Endodermal cell (in vitro differentiated cells): ENCODE results near the gene PARL. TPM values are rescaled to one million over a fixed set of nuclear protein-coding genes. Genes with fewer than 3 reads are reported as not detected.

Experiments used
- DNase-seq: peaks from one replicate; pipeline ENCODE4 v3.0.0-alpha.2; 2017
- H3K27ac ChIP-seq: 2 replicates; pipeline ENCODE4 v1.5.1; 2013; ENCODE audit warnings: mild to moderate bottlenecking, low read depth, low read length, moderate library complexity
- H3K27me3 ChIP-seq: 2 replicates; pipeline ENCODE4 v1.6.1; 2013; ENCODE audit warnings: mild to moderate bottlenecking, low read length, moderate library complexity; ENCODE audit not compliant: insufficient read depth, control insufficient read depth, poor library complexity, severe bottlenecking
- H3K36me3 ChIP-seq: 2 replicates; pipeline ENCODE4 v1.7.0; 2013; ENCODE audit warnings: mild to moderate bottlenecking, low read length, moderate library complexity; ENCODE audit not compliant: control insufficient read depth, insufficient read depth
- H3K4me1 ChIP-seq: one replicate; pipeline ENCODE4 v1.7.0; 2013; ENCODE audit warnings: low read length; ENCODE audit not compliant: control insufficient read depth, insufficient read depth
- H3K4me3 ChIP-seq: 2 replicates; pipeline ENCODE4 v1.5.1; 2013; ENCODE audit warnings: mild to moderate bottlenecking, low read length, moderate library complexity
- H3K9ac ChIP-seq: 2 replicates; pipeline ENCODE4 v1.6.1; 2013; ENCODE audit warnings: mild to moderate bottlenecking, low read length, moderate library complexity; ENCODE audit not compliant: poor library complexity, severe bottlenecking; ENCODE audit errors: extremely low read depth
- H3K9me3 ChIP-seq: 2 replicates; pipeline ENCODE4 v1.6.1; 2013; ENCODE audit warnings: mild to moderate bottlenecking, low read length, moderate library complexity; ENCODE audit not compliant: control insufficient read depth
- H3K27ac Mint-ChIP-seq: 2 replicates; pipeline ENCODE4 v1.8.0; 2020; ENCODE audit warnings: mixed read lengths
- H3K27me3 Mint-ChIP-seq: 2 replicates; pipeline ENCODE4 v1.8.0; 2021; ENCODE audit warnings: mild to moderate bottlenecking, mixed read lengths; ENCODE audit not compliant: insufficient read depth
- H3K36me3 Mint-ChIP-seq: 2 replicates; pipeline ENCODE4 v1.8.0; 2020; ENCODE audit warnings: low read depth, mixed read lengths
- H3K4me1 Mint-ChIP-seq: 2 replicates; pipeline ENCODE4 v1.8.0; 2020; ENCODE audit warnings: mixed read lengths
- H3K4me3 Mint-ChIP-seq: 2 replicates; pipeline ENCODE4 v1.8.0; 2020; ENCODE audit warnings: mild to moderate bottlenecking, moderate library complexity, mixed read lengths
- H3K9me3 Mint-ChIP-seq: 2 replicates; pipeline ENCODE4 v1.8.0; 2020; ENCODE audit warnings: mild to moderate bottlenecking, mixed read lengths
- CTCF ChIP-seq: fragments of 200-600 bp; sonication (generic); conservative IDR thresholded peaks from 2 replicates; pipeline ENCODE4 v1.5.0; 2021; ENCODE audit warnings: antibody characterized with exemption, mild to moderate bottlenecking
- WGBS, 2 experiments: methylation state at CpG; one replicate each; pipeline versions ENCODE4 v1.1.5 to v1.1.7; 2013; ENCODE audit warnings: missing lambda C conversion rate in 2 of 2, mixed read lengths in 1 of 2; ENCODE audit not compliant: insufficient coverage in 1 of 2, insufficient read length in 1 of 2; 5-methylcytosine and 5-hydroxymethylcytosine counted together
- total RNA-seq, 2 donors: library from RNA; stranded (reverse); fragmentation: NEBNext Ultra II Directional in 1 of 2; extraction: Animal tissue kit (Norgen Biotek cat#: 25700) in 1 of 2; gene quantifications; 2 replicates in 1 of 2; 3 replicates in 1 of 2; pipeline ENCODE4 v1.2.1, GENCODE V29; 2021

Gene PARL
- total RNA-seq, 2 donors from 2014 or later = 77.3 to 83.0 TPM

- peaks cover 44% of the 10 kb centered on the region for H3K27me3 ChIP-seq
- no peak overlapping the region for H3K9ac ChIP-seq
- no peak for TF ChIP-seq CTCF
- Mint-ChIP-seq H3K27me3 (peaks cover 57% of the 10 kb centered on the region), H3K9me3 (no peaks in the 10 kb centered on the region), H3K36me3 (no peaks in the 10 kb centered on the region), H3K4me1 (peaks cover 3% of the 10 kb centered on the region), H3K4me3 (no peak overlapping the region), H3K27ac (no peak overlapping the region)
- WGBS, 2 experiments = 80 to 88% methylated on average over 9 to 13 of the region's 13 CpGs
- no peak overlapping the region for H3K27ac ChIP-seq
- no peaks in the 10 kb centered on the region for H3K36me3 ChIP-seq
- no peak overlapping the region for H3K4me3 ChIP-seq
- H3K4me1 ChIP-seq = no peaks in the 10 kb centered on the region
- DNase-seq = no peak
- no peaks in the 10 kb centered on the region for H3K9me3 ChIP-seq
These were observed 21.7 kb upstream of the PARL start for GRCh38 chr3:183906234-183906921.

- no peak overlapping the region for H3K27ac Mint-ChIP-seq
- WGBS, 2 experiments = 75 to 85% methylated on average over 11 to 14 of the region's 14 CpGs
These were observed 20.4 kb upstream of the PARL start for GRCh38 chr3:183904833-183905780.

More at GRCh38 chr3:183904833-183905780, 20.4 kb upstream of the PARL start:
- no peaks in the 10 kb centered on the region for H3K36me3 Mint-ChIP-seq
- no peak overlapping the region for H3K4me3 Mint-ChIP-seq
- H3K9me3 ChIP-seq = no peaks in the 10 kb centered on the region
- H3K27me3 ChIP-seq = peaks cover 31% of the 10 kb centered on the region
- peaks cover 7% of the 10 kb centered on the region for H3K9me3 Mint-ChIP-seq
- no peak overlapping the region for H3K9ac ChIP-seq
- no peak overlapping the region for H3K27ac ChIP-seq
- peaks cover 3% of the 10 kb centered on the region for H3K4me1 Mint-ChIP-seq
- H3K4me1 ChIP-seq = no peaks in the 10 kb centered on the region
- no peak overlapping the region for H3K4me3 ChIP-seq
- no peak for TF ChIP-seq CTCF
- peaks cover 44% of the 10 kb centered on the region for H3K27me3 Mint-ChIP-seq
- DNase-seq = peak; percentile 62
- H3K36me3 ChIP-seq = no peaks in the 10 kb centered on the region
